ENCODE results near the gene HORMAD1.

DNA sequence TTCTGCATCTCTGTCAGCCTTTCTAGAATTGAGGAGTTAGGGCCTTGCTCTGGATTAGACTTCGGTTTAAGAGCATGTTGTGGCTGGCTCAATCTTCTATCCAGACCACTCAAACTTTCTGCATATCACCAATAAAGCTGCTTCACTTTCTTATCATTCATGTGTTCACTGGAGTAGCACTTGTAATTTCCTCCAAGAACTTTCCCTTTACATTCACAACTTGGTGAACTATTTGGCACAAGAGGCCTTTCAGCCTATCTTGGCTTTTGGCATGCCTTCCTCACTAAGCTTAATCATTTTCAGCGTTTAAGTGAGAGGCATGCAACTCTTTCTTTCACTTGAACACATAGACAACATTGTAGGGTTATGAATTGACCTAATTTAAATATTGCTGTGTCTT is 3.6 kb upstream of the HORMAD1 start:
- TF ChIP-seq ARNTL (CRISPR knock-in tag; IDR thresholded peaks at IDR 0.05; ENCODE audit: borderline replicate concordance, low read depth) (no peak), ESRRG (CRISPR knock-in tag; IDR thresholded peaks at IDR 0.05) (no peak), ZFP3 (CRISPR knock-in tag; IDR thresholded peaks at IDR 0.05) (no peak), ZFP30 (CRISPR knock-in tag; IDR thresholded peaks at IDR 0.05) (no peak), ZNF565 (CRISPR knock-in tag; conservative IDR thresholded peaks at IDR 0.05; ENCODE audit: low read depth) (no peak), TOX (CRISPR knock-in tag; IDR thresholded peaks at IDR 0.05; ENCODE audit: borderline replicate concordance) (no peak), RARB (CRISPR knock-in tag; IDR thresholded peaks at IDR 0.05) (no peak), OSR1 (CRISPR knock-in tag; IDR thresholded peaks at IDR 0.05) (no peak)
- TF ChIP-seq, protein P1, sequence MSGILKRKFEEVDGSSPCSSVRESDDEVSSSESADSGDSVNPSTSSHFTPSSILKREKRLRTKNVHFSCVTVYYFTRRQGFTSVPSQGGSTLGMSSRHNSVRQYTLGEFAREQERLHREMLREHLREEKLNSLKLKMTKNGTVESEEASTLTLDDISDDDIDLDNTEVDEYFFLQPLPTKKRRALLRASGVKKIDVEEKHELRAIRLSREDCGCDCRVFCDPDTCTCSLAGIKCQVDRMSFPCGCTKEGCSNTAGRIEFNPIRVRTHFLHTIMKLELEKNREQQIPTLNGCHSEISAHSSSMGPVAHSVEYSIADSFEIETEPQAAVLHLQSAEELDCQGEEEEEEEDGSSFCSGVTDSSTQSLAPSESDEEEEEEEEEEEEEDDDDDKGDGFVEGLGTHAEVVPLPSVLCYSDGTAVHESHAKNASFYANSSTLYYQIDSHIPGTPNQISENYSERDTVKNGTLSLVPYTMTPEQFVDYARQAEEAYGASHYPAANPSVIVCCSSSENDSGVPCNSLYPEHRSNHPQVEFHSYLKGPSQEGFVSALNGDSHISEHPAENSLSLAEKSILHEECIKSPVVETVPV (CRISPR knock-in tag; IDR thresholded peaks at IDR 0.05) = no peak
- TF ChIP-seq, protein P2, sequence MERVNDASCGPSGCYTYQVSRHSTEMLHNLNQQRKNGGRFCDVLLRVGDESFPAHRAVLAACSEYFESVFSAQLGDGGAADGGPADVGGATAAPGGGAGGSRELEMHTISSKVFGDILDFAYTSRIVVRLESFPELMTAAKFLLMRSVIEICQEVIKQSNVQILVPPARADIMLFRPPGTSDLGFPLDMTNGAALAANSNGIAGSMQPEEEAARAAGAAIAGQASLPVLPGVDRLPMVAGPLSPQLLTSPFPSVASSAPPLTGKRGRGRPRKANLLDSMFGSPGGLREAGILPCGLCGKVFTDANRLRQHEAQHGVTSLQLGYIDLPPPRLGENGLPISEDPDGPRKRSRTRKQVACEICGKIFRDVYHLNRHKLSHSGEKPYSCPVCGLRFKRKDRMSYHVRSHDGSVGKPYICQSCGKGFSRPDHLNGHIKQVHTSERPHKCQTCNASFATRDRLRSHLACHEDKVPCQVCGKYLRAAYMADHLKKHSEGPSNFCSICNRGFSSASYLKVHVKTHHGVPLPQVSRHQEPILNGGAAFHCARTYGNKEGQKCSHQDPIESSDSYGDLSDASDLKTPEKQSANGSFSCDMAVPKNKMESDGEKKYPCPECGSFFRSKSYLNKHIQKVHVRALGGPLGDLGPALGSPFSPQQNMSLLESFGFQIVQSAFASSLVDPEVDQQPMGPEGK (CRISPR knock-in tag; IDR thresholded peaks at IDR 0.05; ENCODE audit: borderline replicate concordance) = no peak
- TF ChIP-seq, protein P3, sequence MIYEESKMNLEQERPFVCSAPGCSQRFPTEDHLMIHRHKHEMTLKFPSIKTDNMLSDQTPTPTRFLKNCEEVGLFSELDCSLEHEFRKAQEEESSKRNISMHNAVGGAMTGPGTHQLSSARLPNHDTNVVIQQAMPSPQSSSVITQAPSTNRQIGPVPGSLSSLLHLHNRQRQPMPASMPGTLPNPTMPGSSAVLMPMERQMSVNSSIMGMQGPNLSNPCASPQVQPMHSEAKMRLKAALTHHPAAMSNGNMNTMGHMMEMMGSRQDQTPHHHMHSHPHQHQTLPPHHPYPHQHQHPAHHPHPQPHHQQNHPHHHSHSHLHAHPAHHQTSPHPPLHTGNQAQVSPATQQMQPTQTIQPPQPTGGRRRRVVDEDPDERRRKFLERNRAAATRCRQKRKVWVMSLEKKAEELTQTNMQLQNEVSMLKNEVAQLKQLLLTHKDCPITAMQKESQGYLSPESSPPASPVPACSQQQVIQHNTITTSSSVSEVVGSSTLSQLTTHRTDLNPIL (CRISPR knock-in tag; IDR thresholded peaks at IDR 0.05; ENCODE audit: low read depth) = no peak
